Heart right ventricle (tissue), 16 donors: Measurements from ENCODE around the gene IQGAP2. TPM values are rescaled to one million over a fixed set of nuclear protein-coding genes. Genes with fewer than 3 reads are reported as not detected.

Experiments
- ATAC-seq, 8 donors: fragments of 200-7000 bp; cut with Tn5 transposase; one replicate each; pipeline ENCODE4 v1.9.1; 2020; ENCODE audit warnings: mild to moderate bottlenecking in 8 of 8, moderate library complexity in 8 of 8, moderate number of reproducible peaks in 1 of 8
- DNase-seq, 2 donors: peaks; one replicate each; pipeline ENCODE4 v3.0.0-alpha.2; 2020
- H3K27ac ChIP-seq, 10 donors: fragments of 200-600 bp; sonication (generic) in 2 of 10; one replicate each; pipeline versions ENCODE4 v1.5.0 to v1.8.0; 2020 to 2022; ENCODE audit warnings: mild to moderate bottlenecking in 3 of 10
- H3K27me3 ChIP-seq, 7 donors: fragments of 200-600 bp; one replicate each; pipeline ENCODE4 v1.8.0; 2021 to 2022; ENCODE audit warnings: mild to moderate bottlenecking in 2 of 7
- H3K36me3 ChIP-seq, 9 donors: fragments of 200-600 bp; sonication (generic) in 1 of 9; one replicate each; pipeline versions ENCODE4 v1.5.0 to v1.8.0; 2020 to 2022; ENCODE audit warnings: mild to moderate bottlenecking in 2 of 9
- H3K4me1 ChIP-seq, 9 donors: fragments of 200-600 bp; sonication (generic) in 1 of 9; one replicate each; pipeline versions ENCODE4 v1.5.0 to v1.8.0; 2020 to 2022; ENCODE audit warnings: mild to moderate bottlenecking in 4 of 9
- H3K4me3 ChIP-seq, 10 donors: fragments of 200-600 bp; sonication (generic) in 2 of 10; one replicate each; pipeline versions ENCODE4 v1.5.0 to v1.8.0; 2020 to 2022; ENCODE audit warnings: mild to moderate bottlenecking in 7 of 10, moderate library complexity in 2 of 10
- H3K9me3 ChIP-seq, 11 donors: fragments of 200-600 bp in 10 of 11; sonication (generic) in 2 of 11; one replicate each; pipeline versions ENCODE4 v1.5.0 to v1.8.0; 2013 to 2022; ENCODE audit warnings: mild to moderate bottlenecking in 2 of 11, control low read depth in 1 of 11, moderate library complexity in 1 of 11
- CTCF ChIP-seq, 9 donors: fragments of 200-600 bp; sonication (generic) in 2 of 9; IDR thresholded peaks; one replicate each; pipeline versions ENCODE4 v1.5.0 to v1.8.0; 2021 to 2022; ENCODE audit warnings: antibody characterized with exemption in 9 of 9, mild to moderate bottlenecking in 5 of 9, moderate library complexity in 1 of 9
- WGBS, 2 donors: extraction: QIAGEN DNeasy Blood & Tissue Kit; methylation state at CpG; one replicate each; pipeline ENCODE4 v1.1.7; 2013; ENCODE audit warnings: inconsistent platforms in 1 of 2; 5-methylcytosine and 5-hydroxymethylcytosine counted together
- intact Hi-C, 10 donors: fragments of 100-400 bp; cut with DNase I; formaldehyde crosslinking; loops; one replicate each; pipeline versions ENCODE4 v1.11.1 to v1.14.2; 2022
- polyA plus RNA-seq, 2 donors: library from polyadenylated mRNA; stranded (reverse); fragments of 200-250 nt; gene quantifications; one replicate each; pipeline ENCODE4 v1.2.3, GENCODE V29; 2013
- total RNA-seq, 10 donors: library from RNA; stranded (reverse); fragmentation: NEBNext Ultra II Directional in 3 of 10; extraction: Animal tissue kit (Norgen Biotek cat#: 25700) in 3 of 10; gene quantifications; one replicate each; pipeline versions ENCODE4 v1.2.1 to v1.2.4, GENCODE V29; 2021 to 2023
- donor health status: Arrhythmogenic right ventricular cardiomyopathy.
- donor health status: ischemic (EF 13 %, LVEDD 7.1; RV severe dilation, severe dysfunction).
- donor health status: healthy with polysubstance abuse.
- donor health status: DM: no; HTN: yes; CAD: no.
- donor health status: DM: no; HTN: no; CAD: no.
- donor health status: ischemic (EF 25% LVEDD 6.9; RV normal size, moderate dysfunction).
- donor health status: ischemic (EF 25% LVEDD 5.7; RV mildly dilated, moderate dysfunction).
- donor health status: healthy.
- donor health status: DM: yes; HTN: yes; CAD: no.
- donor health status: Ischemic cardiomyopathy.
- donor health status: ischemic (EF 35%, LVEDD 5.7; RV mildly dilated, moderate dysfunction).
- donor health status: nonischemic (EF 11% LVEDD 7.7; RV severe dilation, severe dysfunction).
- donor health status: DM: yes; HTN: yes; CAD: no.
- donor health status: PGD.
- donor health status: ischemic (EF 29% LVEDD 5.4; RV normal size, mild dysfunction).
- donor health status: nonischemic (EF 23%, LVEDD 6.1; RV moderate dilation, normal function).

The IQGAP2 gene
- total and polyA plus RNA-seq, 12 donors, result 2.5 to 22.3 (median 5.0) TPM

- H3K4me1 ChIP-seq, result peaks cover 0 to 39% (median 19%) of the 10 kb centered on the region in 9 donors
- H3K4me3 ChIP-seq, result no peak overlapping the region
- H3K27ac ChIP-seq, result no peak overlapping the region
- 73 to 85% methylated on average over 5 of the region's 5 CpGs for WGBS, 2 donors
- peaks cover 4 to 57% (median 29%) of the 10 kb centered on the region in 7 donors for H3K27me3 ChIP-seq
- ATAC-seq, result no peak
- no peaks in the 10 kb centered on the region for H3K36me3 ChIP-seq
- no peak for DNase-seq
- no peak for TF ChIP-seq CTCF (IDR thresholded peaks at IDR 0.05)
- no peaks in the 10 kb centered on the region for H3K9me3 ChIP-seq
- intact Hi-C loops, result loop anchor here in 5 of 10 donors (10.0 kb wide), 3 partner anchors 144 to 174 kb away; no protein-coding TSS in a partner anchor
Observed at GRCh38 chr5:76400466-76400865, 2.6 kb upstream of the IQGAP2 start.

- Histone ChIP-seq H3K27me3 (peaks cover 4 to 57% (median 29%) of the 10 kb centered on the region in 7 donors), H3K9me3 (no peaks in the 10 kb centered on the region), H3K27ac (peak overlapping the region in 7 of 10 donors; percentile 45 to 97 (median 52)), H3K36me3 (no peaks in the 10 kb centered on the region), H3K4me3 (peak overlapping the region in 9 of 10 donors; percentile 51 to 79 (median 64)), H3K4me1 (peaks cover 0 to 52% (median 19%) of the 10 kb centered on the region in 9 donors)
- intact Hi-C loops, result loop anchor here in 5 of 10 donors (10.0 kb wide), 3 partner anchors 143 to 173 kb away; no protein-coding TSS in a partner anchor
- ATAC-seq (peak in 1 of 8 donors; percentile 19), DNase-seq (no peak)
- TF ChIP-seq CTCF (IDR thresholded peaks at IDR 0.05), result no peak
- 30 to 31% methylated on average over 11 of the region's 11 CpGs for WGBS, 2 donors
Observed at GRCh38 chr5:76401801-76402250, 1.3 kb upstream of the IQGAP2 start.

GRCh38 chr5:76402251-76402885 is 717 bp upstream of the IQGAP2 start:
- no peaks in the 10 kb centered on the region for H3K36me3 ChIP-seq
- DNase-seq, result peak; percentile 27 to 46

More at GRCh38 chr5:76402251-76402885, 717 bp upstream of the IQGAP2 start:
- intact Hi-C loops, result loop anchor here in 5 of 10 donors (10.0 kb wide), 3 partner anchors 142 to 172 kb away; no protein-coding TSS in a partner anchor
- peak; percentile 44 to 77 (median 59) for ATAC-seq
- no peak for TF ChIP-seq CTCF (IDR thresholded peaks at IDR 0.05)
- Histone ChIP-seq H3K4me1 (peaks cover 0 to 58% (median 19%) of the 10 kb centered on the region in 9 donors), H3K9me3 (no peaks in the 10 kb centered on the region), H3K27me3 (peaks cover 4 to 57% (median 29%) of the 10 kb centered on the region in 7 donors), H3K4me3 (peak overlapping the region in 9 of 10 donors; percentile 51 to 79 (median 64)), H3K27ac (peak overlapping the region in 7 of 10 donors; percentile 45 to 97 (median 52))
- WGBS, 2 donors, result 3% methylated on average over 25 of the region's 25 CpGs
